IPS-20b (cell line): ENCODE data around the gene C15orf39.

ENCODE experiments used
- H3K27ac ChIP-seq: one replicate; pipeline ENCODE4 v1.5.1; 2013; ENCODE audit warnings: low read length
- H3K27me3 ChIP-seq: 2 replicates; pipeline ENCODE4 v1.6.1; 2013; ENCODE audit warnings: mild to moderate bottlenecking, low read length, inconsistent platforms; ENCODE audit not compliant: insufficient read depth
- H3K36me3 ChIP-seq: 2 replicates; pipeline ENCODE4 v1.6.1; 2013; ENCODE audit warnings: low read depth, mild to moderate bottlenecking, inconsistent platforms, low read length, moderate library complexity; ENCODE audit not compliant: insufficient read depth
- H3K4me1 ChIP-seq: 2 replicates; pipeline ENCODE4 v1.6.1; 2013; ENCODE audit warnings: mild to moderate bottlenecking, control low read depth, inconsistent platforms, low read length, moderate library complexity; ENCODE audit not compliant: insufficient read depth
- H3K4me3 ChIP-seq: 2 replicates; pipeline ENCODE4 v1.5.1; 2013; ENCODE audit warnings: mild to moderate bottlenecking, low read length, inconsistent platforms
- H3K9ac ChIP-seq: 2 replicates; pipeline ENCODE4 v1.6.1; 2013; ENCODE audit warnings: low read depth, mild to moderate bottlenecking, inconsistent platforms, low read length, moderate library complexity
- H3K9me3 ChIP-seq: 2 replicates; pipeline ENCODE4 v1.6.1; 2013; ENCODE audit warnings: mild to moderate bottlenecking, low read depth, low read length, inconsistent platforms; ENCODE audit not compliant: insufficient read depth

C15orf39 gene

GRCh38 chr15:75200765-75201615 lies 692 bp upstream of the C15orf39 start:
- H3K9ac ChIP-seq = peak overlapping the region; percentile 57; the same call in 1 of the 2 replicates
- no peak overlapping the region for H3K27ac ChIP-seq
- peaks cover 5% of the 10 kb centered on the region; the same call in 1 of the 2 replicates for H3K36me3 ChIP-seq
- H3K4me3 ChIP-seq = peak overlapping the region; percentile 77
- H3K9me3 ChIP-seq = no peaks in the 10 kb centered on the region
- H3K4me1 ChIP-seq = peaks cover 30% of the 10 kb centered on the region; the same call in 1 of the 2 replicates
- H3K27me3 ChIP-seq = peaks cover 18% of the 10 kb centered on the region

GRCh38 chr15:75202251-75203016 lies 752 bp downstream of the C15orf39 start:
- Histone ChIP-seq H3K4me3 (peak overlapping the region; percentile 88), H3K4me1 (peaks cover 25% of the 10 kb centered on the region; the same call in 1 of the 2 replicates), H3K9me3 (no peaks in the 10 kb centered on the region), H3K27me3 (peaks cover 18% of the 10 kb centered on the region), H3K9ac (peak overlapping the region; percentile 82; the same call in 1 of the 2 replicates), H3K27ac (no peak overlapping the region), H3K36me3 (peaks cover 16% of the 10 kb centered on the region)

- peak overlapping the region; percentile 82; the same call in 1 of the 2 replicates for H3K9ac ChIP-seq
- H3K9me3 ChIP-seq = no peaks in the 10 kb centered on the region
- peaks cover 24% of the 10 kb centered on the region for H3K36me3 ChIP-seq
- H3K4me1 ChIP-seq = peaks cover 25% of the 10 kb centered on the region; the same call in 1 of the 2 replicates
- H3K4me3 ChIP-seq = peak overlapping the region; percentile 88
- no peak overlapping the region for H3K27ac ChIP-seq
- peaks cover 18% of the 10 kb centered on the region for H3K27me3 ChIP-seq
Measured at GRCh38 chr15:75203017-75203907, 1.6 kb downstream of the C15orf39 start.

- peaks cover 18% of the 10 kb centered on the region for H3K27me3 ChIP-seq
- H3K4me3 ChIP-seq = peak overlapping the region; percentile 88; the same call in 1 of the 2 replicates
- no peak overlapping the region for H3K27ac ChIP-seq
- no peaks in the 10 kb centered on the region for H3K9me3 ChIP-seq
- peaks cover 30% of the 10 kb centered on the region for H3K36me3 ChIP-seq
- peaks cover 25% of the 10 kb centered on the region; the same call in 1 of the 2 replicates for H3K4me1 ChIP-seq
- H3K9ac ChIP-seq = peak overlapping the region; percentile 82; the same call in 1 of the 2 replicates
Measured at GRCh38 chr15:75203908-75204263, 2.2 kb downstream of the C15orf39 start.

- H3K9me3 ChIP-seq = no peaks in the 10 kb centered on the region
- H3K27me3 ChIP-seq = peaks cover 18% of the 10 kb centered on the region
- 0 out of 2 replicates have a peak overlapping the region, but pooled peaks have one; percentile 88 for H3K4me3 ChIP-seq
- peaks cover 37% of the 10 kb centered on the region for H3K36me3 ChIP-seq
- no peak overlapping the region for H3K27ac ChIP-seq
- H3K9ac ChIP-seq = no peak overlapping the region
- H3K4me1 ChIP-seq = peaks cover 25% of the 10 kb centered on the region; the same call in 1 of the 2 replicates
Measured at GRCh38 chr15:75204340-75205063, 2.8 kb downstream of the C15orf39 start.

- Histone ChIP-seq H3K27ac (no peak overlapping the region), H3K4me3 (no peak overlapping the region), H3K9me3 (no peaks in the 10 kb centered on the region)
Measured at GRCh38 chr15:75205064-75205395, 3.3 kb downstream of the C15orf39 start.

GRCh38 chr15:75206006-75206405 lies 4.3 kb downstream of the C15orf39 start:
- H3K36me3 ChIP-seq = peaks cover 52% of the 10 kb centered on the region
- H3K9ac ChIP-seq = no peak overlapping the region
- H3K9me3 ChIP-seq = no peaks in the 10 kb centered on the region
- peaks cover 16% of the 10 kb centered on the region; the same call in 1 of the 2 replicates for H3K4me1 ChIP-seq
- peaks cover 15% of the 10 kb centered on the region for H3K27me3 ChIP-seq
- no peak overlapping the region for H3K27ac ChIP-seq
- no peak overlapping the region for H3K4me3 ChIP-seq

More at GRCh38 chr15:75205064-75205395, 3.3 kb downstream of the C15orf39 start:
- Histone ChIP-seq H3K4me1 (peaks cover 23% of the 10 kb centered on the region; the same call in 1 of the 2 replicates), H3K36me3 (peaks cover 42% of the 10 kb centered on the region), H3K9ac (no peak overlapping the region), H3K27me3 (peaks cover 18% of the 10 kb centered on the region)

- Histone ChIP-seq H3K4me3 (no peak overlapping the region), H3K9ac (no peak overlapping the region), H3K4me1 (peaks cover 12% of the 10 kb centered on the region; the same call in 1 of the 2 replicates), H3K36me3 (peaks cover 62% of the 10 kb centered on the region), H3K27me3 (peaks cover 14% of the 10 kb centered on the region), H3K27ac (no peak overlapping the region), H3K9me3 (no peaks in the 10 kb centered on the region)
Measured at GRCh38 chr15:75206803-75207617, 5.3 kb downstream of the C15orf39 start.

- peaks cover 12% of the 10 kb centered on the region; the same call in 1 of the 2 replicates for H3K4me1 ChIP-seq
- no peak overlapping the region for H3K4me3 ChIP-seq
- no peak overlapping the region for H3K27ac ChIP-seq
- H3K9me3 ChIP-seq = no peaks in the 10 kb centered on the region
- H3K9ac ChIP-seq = no peak overlapping the region
- peaks cover 70% of the 10 kb centered on the region for H3K36me3 ChIP-seq
- peaks cover 11% of the 10 kb centered on the region for H3K27me3 ChIP-seq
Measured at GRCh38 chr15:75207618-75208500, 6.2 kb downstream of the C15orf39 start.
